ENCODE results near the gene ARHGEF7.

Gene ARHGEF7

GRCh38 chr13:111282997-111283396, 167.9 kb downstream of the ARHGEF7 start:
- Histone ChIP-seq H3K27ac (ENCODE audit: low read depth, low read length) (no peak overlapping the region), H3K36me3 (ENCODE audit: control insufficient read depth, insufficient read depth, low read length) (peaks cover 13% of the 10 kb centered on the region), H3K79me2 (ENCODE audit: control insufficient read depth, insufficient read depth, low read length) (no peaks in the 10 kb centered on the region), H2BK120ac (ENCODE audit: low read depth, low read length) (no peak overlapping the region), H3K9ac (ENCODE audit: low read length) (no peak overlapping the region), H3K79me1 (ENCODE audit: low read length) (no peaks in the 10 kb centered on the region), H3K23ac (ENCODE audit: low read length) (no peak overlapping the region), H3K4ac (ENCODE audit: low read depth, low read length) (no peak overlapping the region), H3K4me2 (ENCODE audit: low read length) (no peak overlapping the region), H3K18ac (ENCODE audit: low read length) (no peak overlapping the region), H3K4me1 (ENCODE audit: control insufficient read depth, low read depth, low read length) (no peaks in the 10 kb centered on the region), H4K8ac (ENCODE audit: low read depth, low read length) (no peak overlapping the region), H2BK15ac (replicated peaks; ENCODE audit: low read depth) (no peak overlapping the region), H2BK5ac (ENCODE audit: low read length) (no peak overlapping the region), H2AK5ac (ENCODE audit: low read length) (no peak overlapping the region), H3K4me3 (ENCODE audit: low read length) (no peak overlapping the region), H3K56ac (ENCODE audit: low read length) (no peak overlapping the region), H4K5ac (ENCODE audit: low read length) (no peak overlapping the region), H3K27me3 (ENCODE audit: insufficient read depth, low read length, poor library complexity) (no peaks in the 10 kb centered on the region)
- no peak for DNase-seq
- WGBS (ENCODE audit: extremely low coverage, insufficient coverage, low lambda C conversion rate): no CpG with 5 or more reads among the region's 23 CpGs

- DNase-seq: no peak
- Histone ChIP-seq H3K79me1 (ENCODE audit: low read length) (no peaks in the 10 kb centered on the region), H2BK15ac (replicated peaks; ENCODE audit: low read depth) (no peak overlapping the region), H3K27ac (ENCODE audit: low read depth, low read length) (no peak overlapping the region), H3K23ac (ENCODE audit: low read length) (no peak overlapping the region), H3K18ac (ENCODE audit: low read length) (no peak overlapping the region), H2AK5ac (ENCODE audit: low read length) (no peak overlapping the region), H2BK5ac (ENCODE audit: low read length) (no peak overlapping the region), H4K5ac (ENCODE audit: low read length) (no peak overlapping the region), H3K36me3 (ENCODE audit: control insufficient read depth, insufficient read depth, low read length) (peaks cover 11% of the 10 kb centered on the region), H2BK120ac (ENCODE audit: low read depth, low read length) (no peak overlapping the region), H3K4ac (ENCODE audit: low read depth, low read length) (no peak overlapping the region), H3K4me3 (ENCODE audit: low read length) (no peak overlapping the region), H4K8ac (ENCODE audit: low read depth, low read length) (no peak overlapping the region), H3K27me3 (ENCODE audit: insufficient read depth, low read length, poor library complexity) (no peaks in the 10 kb centered on the region), H3K4me2 (ENCODE audit: low read length) (no peak overlapping the region), H3K9ac (ENCODE audit: low read length) (no peak overlapping the region), H3K56ac (ENCODE audit: low read length) (no peak overlapping the region), H3K79me2 (ENCODE audit: control insufficient read depth, insufficient read depth, low read length) (no peaks in the 10 kb centered on the region), H3K4me1 (ENCODE audit: control insufficient read depth, low read depth, low read length) (no peaks in the 10 kb centered on the region)
- no CpG with 5 or more reads among the region's 10 CpGs for WGBS (ENCODE audit: extremely low coverage, insufficient coverage, low lambda C conversion rate)
Observed at GRCh38 chr13:111283457-111283856, 168.3 kb downstream of the ARHGEF7 start.

- Histone ChIP-seq H3K4me3 (ENCODE audit: low read length) (no peak overlapping the region), H4K5ac (ENCODE audit: low read length) (no peak overlapping the region), H3K23ac (ENCODE audit: low read length) (no peak overlapping the region), H3K4me1 (ENCODE audit: control insufficient read depth, low read depth, low read length) (no peaks in the 10 kb centered on the region), H3K9ac (ENCODE audit: low read length) (no peak overlapping the region), H2BK15ac (replicated peaks; ENCODE audit: low read depth) (no peak overlapping the region), H3K4me2 (ENCODE audit: low read length) (no peak overlapping the region), H3K18ac (ENCODE audit: low read length) (no peak overlapping the region), H4K8ac (ENCODE audit: low read depth, low read length) (no peak overlapping the region), H2AK5ac (ENCODE audit: low read length) (no peak overlapping the region), H2BK120ac (ENCODE audit: low read depth, low read length) (no peak overlapping the region), H3K27ac (ENCODE audit: low read depth, low read length) (no peak overlapping the region), H3K79me2 (ENCODE audit: control insufficient read depth, insufficient read depth, low read length) (no peaks in the 10 kb centered on the region), H3K79me1 (ENCODE audit: low read length) (no peaks in the 10 kb centered on the region), H3K56ac (ENCODE audit: low read length) (no peak overlapping the region), H3K36me3 (ENCODE audit: control insufficient read depth, insufficient read depth, low read length) (peaks cover 11% of the 10 kb centered on the region), H3K4ac (ENCODE audit: low read depth, low read length) (no peak overlapping the region), H3K27me3 (ENCODE audit: insufficient read depth, low read length, poor library complexity) (no peaks in the 10 kb centered on the region), H2BK5ac (ENCODE audit: low read length) (no peak overlapping the region)
- no peak for DNase-seq
- no CpG with 5 or more reads among the region's 9 CpGs for WGBS (ENCODE audit: extremely low coverage, insufficient coverage, low lambda C conversion rate)
Observed at GRCh38 chr13:111283991-111284390, 168.9 kb downstream of the ARHGEF7 start.

GRCh38 chr13:111284565-111284964, 169.5 kb downstream of the ARHGEF7 start:
- Histone ChIP-seq H3K79me2 (ENCODE audit: control insufficient read depth, insufficient read depth, low read length) (no peaks in the 10 kb centered on the region), H2BK120ac (ENCODE audit: low read depth, low read length) (no peak overlapping the region), H2AK5ac (ENCODE audit: low read length) (no peak overlapping the region), H3K36me3 (ENCODE audit: control insufficient read depth, insufficient read depth, low read length) (peaks cover 11% of the 10 kb centered on the region), H4K5ac (ENCODE audit: low read length) (no peak overlapping the region), H3K18ac (ENCODE audit: low read length) (no peak overlapping the region), H3K4me2 (ENCODE audit: low read length) (no peak overlapping the region), H3K27ac (ENCODE audit: low read depth, low read length) (no peak overlapping the region), H3K27me3 (ENCODE audit: insufficient read depth, low read length, poor library complexity) (no peaks in the 10 kb centered on the region), H2BK15ac (replicated peaks; ENCODE audit: low read depth) (no peak overlapping the region), H2BK5ac (ENCODE audit: low read length) (no peak overlapping the region), H4K8ac (ENCODE audit: low read depth, low read length) (no peak overlapping the region), H3K23ac (ENCODE audit: low read length) (no peak overlapping the region), H3K4me3 (ENCODE audit: low read length) (no peak overlapping the region), H3K9ac (ENCODE audit: low read length) (no peak overlapping the region), H3K79me1 (ENCODE audit: low read length) (no peaks in the 10 kb centered on the region), H3K4ac (ENCODE audit: low read depth, low read length) (no peak overlapping the region), H3K4me1 (ENCODE audit: control insufficient read depth, low read depth, low read length) (no peaks in the 10 kb centered on the region), H3K56ac (ENCODE audit: low read length) (no peak overlapping the region)
- DNase-seq: no peak
- no CpG with 5 or more reads among the region's 14 CpGs for WGBS (ENCODE audit: extremely low coverage, insufficient coverage, low lambda C conversion rate)

GRCh38 chr13:111286162-111286561, 171.1 kb downstream of the ARHGEF7 start:
- Histone ChIP-seq H3K36me3 (ENCODE audit: control insufficient read depth, insufficient read depth, low read length) (peaks cover 11% of the 10 kb centered on the region), H3K27me3 (ENCODE audit: insufficient read depth, low read length, poor library complexity) (no peaks in the 10 kb centered on the region), H3K23ac (ENCODE audit: low read length) (no peak overlapping the region)

GRCh38 chr13:111286749-111287148, 171.6 kb downstream of the ARHGEF7 start:
- Histone ChIP-seq H4K5ac (ENCODE audit: low read length) (no peak overlapping the region), H3K79me2 (ENCODE audit: control insufficient read depth, insufficient read depth, low read length) (no peaks in the 10 kb centered on the region), H3K56ac (ENCODE audit: low read length) (no peak overlapping the region), H2BK120ac (ENCODE audit: low read depth, low read length) (no peak overlapping the region), H3K4me3 (ENCODE audit: low read length) (no peak overlapping the region), H3K79me1 (ENCODE audit: low read length) (no peaks in the 10 kb centered on the region), H3K27me3 (ENCODE audit: insufficient read depth, low read length, poor library complexity) (no peaks in the 10 kb centered on the region), H3K4me1 (ENCODE audit: control insufficient read depth, low read depth, low read length) (no peaks in the 10 kb centered on the region), H4K8ac (ENCODE audit: low read depth, low read length) (no peak overlapping the region), H3K9ac (ENCODE audit: low read length) (no peak overlapping the region), H2AK5ac (ENCODE audit: low read length) (no peak overlapping the region), H3K4me2 (ENCODE audit: low read length) (no peak overlapping the region), H2BK5ac (ENCODE audit: low read length) (no peak overlapping the region), H3K36me3 (ENCODE audit: control insufficient read depth, insufficient read depth, low read length) (peaks cover 10% of the 10 kb centered on the region), H3K23ac (ENCODE audit: low read length) (no peak overlapping the region), H3K27ac (ENCODE audit: low read depth, low read length) (no peak overlapping the region), H2BK15ac (replicated peaks; ENCODE audit: low read depth) (no peak overlapping the region), H3K18ac (ENCODE audit: low read length) (no peak overlapping the region), H3K4ac (ENCODE audit: low read depth, low read length) (no peak overlapping the region)
- no peak for DNase-seq
- no CpG with 5 or more reads among the region's 7 CpGs for WGBS (ENCODE audit: extremely low coverage, insufficient coverage, low lambda C conversion rate)

More at GRCh38 chr13:111286162-111286561, 171.1 kb downstream of the ARHGEF7 start:
- Histone ChIP-seq H3K18ac (ENCODE audit: low read length) (no peak overlapping the region), H3K27ac (ENCODE audit: low read depth, low read length) (no peak overlapping the region), H3K4ac (ENCODE audit: low read depth, low read length) (no peak overlapping the region), H2AK5ac (ENCODE audit: low read length) (no peak overlapping the region), H3K4me2 (ENCODE audit: low read length) (no peak overlapping the region), H3K9ac (ENCODE audit: low read length) (no peak overlapping the region), H4K8ac (ENCODE audit: low read depth, low read length) (no peak overlapping the region), H2BK120ac (ENCODE audit: low read depth, low read length) (no peak overlapping the region), H2BK15ac (replicated peaks; ENCODE audit: low read depth) (no peak overlapping the region), H2BK5ac (ENCODE audit: low read length) (no peak overlapping the region), H4K5ac (ENCODE audit: low read length) (no peak overlapping the region), H3K4me1 (ENCODE audit: control insufficient read depth, low read depth, low read length) (no peaks in the 10 kb centered on the region), H3K79me1 (ENCODE audit: low read length) (no peaks in the 10 kb centered on the region), H3K56ac (ENCODE audit: low read length) (no peak overlapping the region), H3K79me2 (ENCODE audit: control insufficient read depth, insufficient read depth, low read length) (no peaks in the 10 kb centered on the region), H3K4me3 (ENCODE audit: low read length) (no peak overlapping the region)
- no CpG with 5 or more reads among the region's 15 CpGs for WGBS (ENCODE audit: extremely low coverage, insufficient coverage, low lambda C conversion rate)
- DNase-seq: peak; percentile 31

Data from mesendoderm (in vitro differentiated cells).